ENCODE results near the gene ZMYND8.

Gene ZMYND8

DNA sequence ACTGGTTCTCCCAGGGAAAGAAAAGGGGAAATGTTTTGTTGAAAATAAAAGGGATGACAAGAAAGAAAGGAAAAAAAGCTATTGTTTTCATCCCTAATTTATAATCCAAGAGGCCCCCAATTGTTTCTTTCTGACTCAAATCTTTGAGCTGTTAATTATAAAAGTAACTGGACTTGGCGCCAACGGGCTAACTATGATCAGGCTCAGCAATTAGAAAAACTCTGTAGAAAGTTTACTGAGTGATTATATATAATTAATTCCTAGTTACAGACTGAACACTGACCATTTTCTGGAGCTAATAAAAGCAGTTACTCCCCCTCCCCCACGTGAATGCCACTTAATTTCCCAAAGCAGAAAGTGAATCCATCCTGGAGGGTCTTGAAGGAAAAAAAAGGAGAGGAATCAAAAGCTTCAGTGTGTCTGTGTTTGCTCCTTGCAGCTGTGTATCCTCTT, 3.2 kb downstream of the ZMYND8 start:
- peak in 1 of 2 experiments; percentile 38 for DNase-seq

DNA sequence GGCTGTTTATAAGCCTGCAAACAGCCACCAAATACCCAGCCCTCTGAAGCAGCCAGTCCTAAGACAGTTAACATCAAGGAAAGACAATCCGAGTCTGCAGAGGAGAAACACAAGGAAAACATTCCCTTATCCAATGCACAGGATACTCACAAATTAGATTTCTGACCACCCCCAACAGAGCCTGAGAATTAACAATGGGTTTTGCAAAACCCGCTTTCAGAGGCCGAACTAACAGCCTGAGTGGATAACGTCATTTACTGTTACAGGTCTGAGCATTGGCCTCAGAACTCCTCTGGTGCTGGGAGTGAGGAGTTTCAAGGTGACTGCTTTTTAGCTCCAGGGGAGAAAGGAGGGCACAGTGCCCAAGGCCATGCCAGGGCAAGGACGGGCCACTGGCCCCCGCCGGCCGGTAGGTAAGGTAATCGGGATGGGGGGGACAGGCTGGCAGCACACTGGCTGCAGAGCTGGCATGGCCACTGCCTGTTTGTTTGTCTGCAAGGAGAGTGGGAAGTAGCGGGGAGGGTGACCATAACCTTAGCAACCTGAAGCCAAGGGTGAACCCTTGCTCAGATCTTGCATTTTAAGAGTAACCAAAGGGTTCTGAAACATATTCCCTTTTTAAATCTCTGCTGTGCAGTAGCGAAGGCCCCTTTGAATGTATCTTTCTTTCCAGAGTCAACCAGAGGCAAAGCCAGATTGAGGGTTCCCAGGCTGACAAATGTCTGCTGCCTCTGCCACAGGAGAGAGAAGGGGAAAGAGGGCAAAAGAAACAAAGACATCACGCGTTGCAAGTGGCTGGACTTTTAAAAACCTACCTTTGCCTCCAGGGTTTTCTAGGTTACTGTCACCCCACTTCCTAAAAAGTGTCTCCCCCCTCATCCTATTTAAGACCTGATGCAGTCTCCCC, 3.9 kb downstream of the ZMYND8 start:
- no peak for DNase-seq

DNA sequence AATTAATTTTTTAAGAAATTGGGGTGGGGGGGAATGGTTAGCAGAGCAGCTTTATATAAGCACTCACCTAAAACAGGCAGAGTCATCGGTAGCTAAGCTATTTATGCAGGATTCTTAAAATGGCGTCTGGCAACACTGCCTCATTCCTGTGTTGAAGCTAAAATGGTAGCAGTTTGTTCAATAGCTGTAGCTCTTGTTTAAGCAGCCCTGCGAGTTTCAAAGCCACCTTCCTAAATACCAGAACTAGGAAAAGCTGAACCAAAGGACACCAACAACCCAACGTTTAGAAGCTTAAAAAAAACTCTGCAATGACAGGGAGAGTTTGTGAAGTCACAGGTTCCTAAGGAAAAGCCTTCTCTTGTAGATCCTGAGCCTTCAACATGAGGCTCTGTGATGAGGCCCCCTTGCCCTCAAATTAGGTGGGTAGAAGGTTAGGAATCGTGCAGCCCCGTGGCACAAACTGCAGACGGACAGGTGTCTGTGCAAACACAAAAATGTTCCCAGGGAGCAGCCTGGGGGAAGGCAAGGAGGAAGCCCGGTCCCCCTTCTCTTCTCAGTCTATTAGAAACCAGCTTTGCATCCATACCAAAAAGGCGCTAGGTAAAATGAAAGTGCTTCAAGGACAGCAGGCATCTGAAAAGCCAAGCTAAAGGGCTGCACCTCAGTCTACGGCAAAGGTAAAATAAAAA, 4.7 kb downstream of the ZMYND8 start:
- no peak for DNase-seq

DNA sequence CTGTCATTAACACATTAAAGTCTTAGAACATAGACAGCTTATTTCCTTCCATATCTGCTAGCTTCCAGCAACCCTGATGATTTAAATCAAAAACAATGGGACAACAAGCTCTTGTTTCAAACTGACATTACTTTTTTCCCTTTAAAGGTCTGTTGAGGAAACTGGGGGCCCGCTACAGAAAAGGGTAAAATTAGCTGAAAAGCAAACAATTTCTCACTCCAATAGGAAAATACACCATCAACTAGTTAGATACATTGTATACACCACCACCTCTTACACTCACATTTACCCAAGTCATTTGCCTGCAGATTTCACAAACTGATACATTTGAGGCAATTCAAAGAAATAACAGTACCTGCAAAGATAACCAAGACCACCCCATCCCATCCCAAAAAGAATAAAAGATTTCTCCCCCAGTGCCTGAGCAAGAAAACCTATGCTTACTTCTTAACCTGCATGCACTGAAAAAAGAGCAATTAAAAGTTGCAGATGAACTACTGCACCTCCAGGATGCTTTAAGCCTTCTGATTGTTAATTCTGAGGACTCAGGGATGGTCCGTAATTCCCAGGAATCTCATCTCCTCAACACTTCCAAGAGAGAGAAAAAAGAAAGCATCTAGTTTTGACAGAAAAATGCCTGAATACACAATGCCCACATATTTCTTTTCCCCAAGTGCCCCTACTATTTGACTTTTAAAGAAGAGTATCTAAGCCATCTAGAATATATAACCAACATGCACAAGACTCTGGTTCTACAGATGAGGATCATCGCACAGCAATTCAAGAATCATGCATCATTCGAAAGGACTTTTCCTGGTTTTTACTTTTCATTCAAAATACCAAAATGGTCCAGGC, 5.6 kb downstream of the ZMYND8 start:
- DNase-seq, result no peak

DNA sequence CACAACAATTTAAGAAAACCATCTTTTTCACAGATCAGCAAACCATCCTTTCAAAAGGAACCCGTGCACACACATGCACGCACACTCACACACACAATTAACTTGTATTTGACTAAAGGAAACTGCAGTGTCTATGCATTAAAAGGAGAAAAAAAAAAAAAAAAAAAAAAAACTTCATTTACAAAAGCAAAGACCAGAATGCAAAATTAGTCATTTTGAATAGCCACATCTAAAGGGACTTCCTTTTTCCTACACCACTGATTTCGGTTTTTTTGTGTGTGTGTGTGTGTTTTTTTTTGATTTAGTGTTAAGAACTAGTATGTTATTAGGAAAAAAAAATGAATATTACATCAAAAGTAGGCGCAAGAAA, 6.3 kb downstream of the ZMYND8 start:
- DNase-seq, result no peak

DNA sequence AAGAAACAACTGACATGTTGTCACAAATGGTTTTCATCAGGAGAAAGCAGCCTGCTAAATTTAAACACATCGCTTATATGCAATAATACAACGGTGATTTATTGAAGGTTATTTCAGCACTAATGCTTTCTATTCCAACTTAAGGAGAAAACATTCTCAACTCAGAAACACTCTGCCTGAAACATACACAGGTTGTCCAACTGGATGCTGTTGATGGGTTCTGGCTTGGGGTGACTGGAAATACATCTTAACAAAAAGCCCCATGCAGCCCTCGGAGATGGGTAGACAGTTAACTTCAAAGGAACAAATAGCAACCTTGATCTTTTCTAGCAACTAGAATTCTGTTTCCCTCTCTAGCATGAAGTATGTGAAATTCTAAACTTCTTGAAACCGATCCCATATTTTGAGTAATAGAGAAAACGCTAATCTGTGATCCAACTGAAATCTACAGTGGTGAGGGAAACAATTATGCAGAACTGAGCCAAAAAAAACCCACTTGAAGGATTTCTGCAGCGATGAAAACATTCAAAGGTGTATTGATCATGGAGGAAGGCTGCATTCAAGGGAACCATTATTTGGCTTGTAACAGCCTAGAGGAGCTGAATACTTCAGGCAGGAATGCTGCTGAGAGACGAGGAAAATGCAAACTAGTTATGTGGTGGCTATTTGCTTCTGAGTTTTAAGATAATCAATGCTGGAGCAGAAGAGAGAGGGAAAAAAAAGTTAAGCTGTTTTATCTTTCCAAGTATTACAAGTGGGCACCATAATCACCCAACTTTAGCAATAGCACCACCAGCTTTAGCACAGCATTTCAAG, 6.9 kb downstream of the ZMYND8 start:
- no peak for DNase-seq

DNA sequence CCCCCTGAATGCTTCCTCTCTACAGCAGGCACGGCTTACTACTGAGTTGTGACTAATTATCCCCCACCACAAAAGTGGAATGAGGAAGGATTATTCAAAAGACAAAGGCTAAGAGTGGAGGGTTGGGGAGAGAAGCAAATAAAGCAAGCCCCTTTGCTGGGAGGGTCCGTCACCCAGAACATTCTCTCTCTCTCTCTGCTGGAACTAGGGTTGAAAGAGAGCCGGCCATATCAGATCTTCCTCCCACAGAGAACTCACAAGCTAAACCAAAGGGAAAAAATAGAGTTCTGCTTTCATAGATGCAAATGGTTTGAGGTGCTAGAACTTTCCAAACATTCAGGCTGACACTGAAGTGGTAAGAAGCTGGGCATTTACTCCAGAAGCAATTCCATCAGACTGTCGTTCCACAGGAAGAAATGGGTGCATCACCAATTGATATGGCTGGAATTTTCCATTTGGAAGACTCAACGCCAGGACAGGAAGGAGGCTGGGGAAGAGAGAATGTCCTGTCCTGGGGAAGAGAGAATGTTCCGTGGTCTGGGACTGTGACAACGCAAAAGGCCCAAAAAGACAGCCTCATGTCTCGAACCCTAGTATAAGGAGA, 7.9 kb downstream of the ZMYND8 start:
- DNase-seq, result no peak

DNA sequence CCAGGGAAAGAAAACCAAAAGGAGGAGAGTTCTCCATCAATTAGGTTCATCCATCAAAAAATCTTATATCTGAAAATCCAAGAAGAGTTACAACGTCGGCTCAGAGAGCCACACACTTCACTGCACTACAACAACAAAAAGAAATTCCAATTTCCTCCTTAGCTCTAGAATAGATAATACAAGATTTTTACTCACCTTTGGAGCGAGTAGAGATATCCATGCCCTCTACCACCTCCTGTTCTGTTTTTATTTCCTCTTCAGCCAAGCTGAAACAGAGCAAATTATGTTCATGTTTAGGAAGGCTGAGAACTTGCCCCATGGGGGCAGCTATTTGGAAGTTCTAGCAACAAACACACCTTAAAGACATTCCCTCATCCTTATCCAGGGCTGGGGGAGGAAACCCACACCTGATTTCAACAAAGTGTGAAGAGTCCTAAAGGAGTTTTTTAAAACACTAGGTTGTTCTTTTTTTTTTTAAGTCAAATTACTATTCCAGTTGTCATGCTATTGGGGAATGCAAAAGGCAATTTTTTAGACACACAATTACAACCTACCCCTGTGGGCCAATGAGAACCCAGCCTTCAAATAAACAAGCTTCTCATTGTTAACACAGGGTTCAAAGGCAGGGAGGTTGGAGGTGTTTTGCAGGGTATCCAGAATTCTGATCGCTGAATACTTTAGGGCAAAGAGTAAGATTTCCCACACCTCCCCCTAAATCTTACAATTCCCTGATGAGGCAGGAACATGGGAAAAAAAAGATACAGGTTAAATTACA, 8.7 kb downstream of the ZMYND8 start:
- DNase-seq, result no peak

DNA sequence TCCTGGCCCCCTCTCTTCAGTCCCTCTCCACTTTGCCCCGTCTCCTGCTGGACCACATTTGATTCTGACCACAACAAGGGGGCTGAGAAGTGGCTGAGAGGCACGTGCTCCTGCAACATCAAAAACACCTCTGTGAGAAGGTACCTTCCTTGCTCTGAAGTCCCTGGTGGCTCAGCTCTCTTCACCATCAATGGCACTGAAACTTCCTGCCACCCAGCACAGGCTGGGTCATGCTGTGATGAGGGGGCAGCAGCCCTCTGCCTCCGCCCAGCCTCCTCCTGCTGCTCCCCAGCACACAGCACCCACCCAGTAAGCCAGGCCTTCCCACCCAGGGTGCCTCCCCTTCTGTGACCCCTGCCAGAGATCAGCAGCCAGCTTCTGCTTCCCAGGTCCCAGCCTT, 10.3 kb downstream of the ZMYND8 start:
- DNase-seq, result no peak

DNA sequence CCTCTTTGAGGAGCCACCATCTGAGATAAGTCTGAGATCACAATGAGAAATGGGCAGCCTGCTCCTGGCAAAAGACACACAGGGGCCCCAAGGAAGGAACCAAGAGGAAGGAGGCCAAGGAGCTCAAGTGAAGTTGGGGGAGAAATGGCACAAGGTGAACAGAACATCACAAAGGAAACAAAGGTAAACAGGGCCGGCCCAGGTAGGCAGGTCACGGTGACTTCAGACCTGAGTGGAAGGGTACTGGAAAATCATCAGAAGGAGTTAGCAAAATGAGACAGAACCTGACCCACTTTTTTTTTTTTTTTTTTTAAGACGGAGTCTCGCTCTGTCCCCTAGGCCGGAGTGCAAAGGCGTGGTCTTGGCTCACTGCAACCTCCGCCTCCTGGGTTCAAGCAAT, 11.3 kb downstream of the ZMYND8 start:
- no peak for DNase-seq

DNA sequence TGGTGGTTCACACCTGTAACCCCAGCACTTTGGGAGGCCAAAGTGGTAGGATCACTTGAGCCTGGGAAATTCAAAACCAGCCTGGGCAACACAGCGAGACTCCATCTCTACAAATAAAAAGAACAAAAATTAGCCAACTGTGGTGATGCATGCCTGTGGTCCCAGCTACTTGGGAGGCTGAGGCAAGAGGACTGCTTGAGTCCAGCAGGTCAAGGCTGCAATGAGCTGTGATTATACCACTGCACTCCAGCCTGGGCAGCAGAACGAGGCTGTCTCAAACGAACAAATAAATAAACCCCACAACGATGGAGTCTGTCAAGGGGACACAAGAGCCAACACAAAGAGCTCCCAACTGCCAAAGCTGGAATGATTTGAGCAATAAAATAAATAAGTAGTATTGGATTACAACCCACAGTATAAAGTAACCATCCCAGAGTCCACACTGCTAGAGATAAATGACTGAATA, 13.5 kb downstream of the ZMYND8 start:
- DNase-seq, result no peak

DNA sequence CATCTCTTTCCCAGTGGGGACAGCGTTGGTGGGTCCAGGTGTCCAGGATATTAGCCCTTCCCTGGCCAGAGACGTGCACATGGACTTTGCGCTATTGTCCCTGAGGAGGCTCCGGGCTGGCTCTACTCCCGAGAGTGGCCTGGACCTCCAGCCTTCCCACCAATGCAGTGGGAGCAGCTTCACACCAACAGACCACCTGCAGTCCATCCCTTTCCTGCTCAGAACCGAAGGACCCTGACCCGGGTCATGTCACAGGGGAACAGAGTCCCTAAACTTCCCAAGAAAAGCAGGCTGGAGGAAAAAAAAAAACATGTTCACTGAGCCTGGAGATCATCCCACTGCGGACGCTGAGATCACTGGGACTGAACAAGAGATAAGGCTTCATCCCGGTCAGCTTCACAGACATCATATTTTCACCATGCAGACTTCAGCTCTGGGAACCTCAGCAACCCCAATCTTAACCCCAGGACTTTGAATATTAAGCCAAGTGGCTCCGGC, 18.3 kb downstream of the ZMYND8 start:
- DNase-seq, result no peak

DNA sequence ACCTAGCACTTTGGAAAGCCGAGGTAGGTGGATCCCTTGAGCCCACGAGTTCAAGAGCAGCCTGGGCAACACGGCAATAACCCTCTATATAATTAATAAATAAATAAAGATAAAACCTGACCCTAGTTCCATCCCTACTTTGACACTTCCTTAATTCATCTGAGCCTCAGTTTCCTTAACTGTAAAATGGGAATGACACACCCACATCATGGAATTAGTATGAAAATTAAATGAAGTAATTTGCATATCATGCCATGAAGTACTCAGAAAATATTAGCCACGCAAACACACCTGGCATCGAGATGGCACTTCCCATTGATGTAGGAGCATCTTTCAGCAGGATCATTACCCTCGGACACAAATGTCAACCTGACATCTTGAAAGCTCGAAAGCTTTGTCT, 19.1 kb downstream of the ZMYND8 start:
- no peak for DNase-seq

DNA sequence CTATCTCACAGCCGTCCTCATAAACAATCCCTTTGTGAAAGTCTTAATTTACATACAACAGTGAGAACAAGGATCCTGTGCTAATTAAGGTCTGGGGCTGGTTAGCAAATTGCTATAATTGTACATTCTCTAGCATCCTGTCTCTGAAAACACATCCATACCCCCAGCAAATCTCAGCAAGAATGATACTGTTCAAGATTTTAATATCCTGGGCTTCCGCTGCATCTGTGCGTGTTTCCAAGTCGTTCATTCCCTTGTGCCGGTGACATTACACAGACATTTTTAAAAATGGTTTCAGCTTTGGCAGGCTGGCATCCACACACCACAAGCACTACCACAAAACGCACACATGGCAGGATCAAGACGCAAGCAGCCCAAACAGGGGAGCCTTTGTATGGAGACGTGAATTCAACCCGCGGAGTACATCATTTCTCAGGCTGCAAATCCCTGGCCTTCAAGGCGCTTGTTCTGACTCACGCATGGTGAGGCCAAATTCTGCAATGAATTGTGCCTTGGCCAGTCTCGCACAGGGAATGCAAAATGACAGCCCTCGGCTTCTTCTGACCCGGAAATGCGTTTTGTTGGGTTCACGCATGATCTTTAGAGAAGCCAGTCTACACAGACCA, 20.3 kb downstream of the ZMYND8 start:
- DNase-seq, result no peak

DNA sequence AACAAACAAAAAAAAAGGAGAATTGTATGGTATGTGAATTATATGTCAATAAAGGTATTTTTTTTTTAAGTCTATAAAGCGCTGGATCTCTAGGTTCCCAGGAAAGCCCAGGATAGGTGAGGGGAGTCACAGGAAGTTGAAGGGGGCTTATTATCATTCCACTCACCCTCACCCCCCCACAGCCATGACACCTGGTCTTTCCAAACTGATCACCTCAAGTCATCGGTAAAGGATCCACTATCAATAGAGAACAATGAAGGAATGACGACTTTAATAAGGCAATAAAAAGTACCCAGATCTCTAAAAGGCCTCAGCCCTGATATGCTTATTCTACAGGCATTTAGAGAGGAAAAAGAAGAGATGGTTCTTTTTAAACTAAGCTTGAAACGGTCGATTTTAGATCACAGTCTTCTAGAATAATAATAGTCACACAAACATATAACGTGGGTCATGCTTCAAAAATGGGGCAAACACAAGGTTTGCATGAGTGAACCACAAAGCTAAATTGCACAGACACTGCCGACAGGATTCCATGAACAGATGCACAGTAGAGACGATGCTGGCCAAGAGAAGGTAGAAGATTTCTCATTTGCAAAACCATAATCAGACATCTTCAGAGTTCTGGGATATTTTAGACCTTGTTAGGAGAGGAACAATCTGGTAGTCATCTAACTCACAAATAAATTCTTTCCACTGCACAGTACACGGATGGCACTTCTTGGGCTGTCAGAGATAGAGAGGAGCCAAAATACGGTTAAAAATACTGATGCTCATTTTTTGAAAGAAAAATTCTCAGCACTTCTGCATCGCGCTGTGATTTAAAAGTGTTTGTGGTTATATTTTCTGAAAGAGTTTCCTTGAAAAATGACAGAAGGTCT, 21.0 kb downstream of the ZMYND8 start:
- DNase-seq, result no peak

DNA sequence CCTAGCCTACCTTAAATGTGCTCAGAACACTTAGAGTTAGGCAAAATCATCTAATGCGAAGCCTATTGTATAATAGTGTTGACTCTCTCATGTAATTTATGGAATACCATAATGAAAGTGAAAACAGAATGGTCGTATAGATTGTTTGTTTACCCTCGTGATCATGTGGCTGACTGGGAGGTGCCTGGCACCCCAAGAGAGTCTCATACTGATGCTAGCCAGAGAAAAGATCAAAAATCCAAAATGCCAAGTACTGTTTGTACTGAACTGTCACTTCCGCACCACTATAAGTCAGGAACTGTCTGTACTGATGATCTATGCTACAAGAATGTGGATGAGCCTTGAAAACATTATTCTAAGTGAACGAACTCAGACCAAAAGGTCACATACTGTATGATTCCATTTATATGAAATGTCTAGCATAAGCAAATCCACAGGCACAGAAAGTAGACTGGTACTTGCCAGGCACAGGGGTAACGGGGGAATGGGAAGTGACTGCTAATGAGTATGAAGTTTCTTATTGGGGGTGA, 22.4 kb downstream of the ZMYND8 start:
- DNase-seq, result peak in 1 of 2 experiments; percentile 18

DNA sequence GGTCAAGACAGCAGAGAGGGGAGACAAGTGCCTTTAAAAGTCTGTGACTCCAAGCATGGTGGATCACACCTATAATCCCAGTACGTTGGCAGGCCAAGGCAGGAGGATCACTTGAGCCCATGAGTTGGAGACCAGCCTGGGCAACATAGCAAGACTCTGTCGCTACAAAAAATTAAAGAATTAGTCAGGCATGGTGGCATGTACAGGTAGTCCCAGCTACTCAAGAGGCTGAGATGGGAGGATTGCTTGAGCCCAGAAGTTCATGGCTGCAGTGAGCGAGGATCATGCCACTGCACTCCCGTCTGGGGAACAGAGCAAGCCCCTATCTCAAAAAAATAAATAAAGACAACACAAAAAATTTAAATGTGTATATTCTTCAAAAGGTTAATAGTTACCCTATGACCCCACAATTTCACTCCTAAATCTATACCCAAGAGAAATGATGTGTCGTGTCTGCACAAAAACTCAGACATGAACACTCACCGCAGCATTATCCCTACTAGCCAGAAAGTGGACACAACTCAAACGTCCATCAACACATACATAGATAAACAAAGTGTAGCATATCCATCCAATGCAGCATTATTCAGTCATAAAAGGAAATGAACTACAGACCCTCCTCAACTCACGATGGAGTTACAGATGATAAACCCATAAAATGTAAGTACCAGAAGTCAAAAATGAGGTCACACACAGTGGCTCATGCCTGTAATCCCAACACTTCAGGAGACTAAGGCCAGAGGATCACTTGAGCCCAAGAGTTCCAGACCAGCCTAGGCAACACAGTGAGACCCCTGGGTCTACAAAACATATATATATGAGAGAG, 23.9 kb downstream of the ZMYND8 start:
- no peak for DNase-seq
